ENCODE data around the gene CTSD. TPM values are rescaled to one million over a fixed set of nuclear protein-coding genes. Genes with fewer than 3 reads are reported as not detected.

CTSD gene
- total and polyA plus RNA-seq, 2 of the 8 experiments (the other 6 are each of a cell fraction or from before 2014, with no cell fraction given) = 169 to 173 TPM

GRCh38 chr11:1751531-1751921 is 12.2 kb downstream of the CTSD start (continued):
- TF ChIP-seq FOSL1 (IDR thresholded peaks at IDR 0.05; ENCODE audit: insufficient read depth, low read depth, low read length) (no peak), SRF (IDR thresholded peaks at IDR 0.05; ENCODE audit: low read depth, low read length) (no peak), ATF2 (IDR thresholded peaks at IDR 0.05; ENCODE audit: low read length) (no peak)
